Heart right ventricle (tissue), 16 donors: ENCODE data around the gene LELP1. TPM values are rescaled to one million over a fixed set of nuclear protein-coding genes. Genes with fewer than 3 reads are reported as not detected.

Experiments used
- ATAC-seq, 8 donors: fragments of 200-7000 bp; cut with Tn5 transposase; one replicate each; pipeline ENCODE4 v1.9.1; 2020; ENCODE audit warnings: mild to moderate bottlenecking in 8 of 8, moderate library complexity in 8 of 8, moderate number of reproducible peaks in 1 of 8
- DNase-seq, 2 donors: peaks; one replicate each; pipeline ENCODE4 v3.0.0-alpha.2; 2020
- H3K27ac ChIP-seq, 10 donors: fragments of 200-600 bp; sonication (generic) in 2 of 10; one replicate each; pipeline versions ENCODE4 v1.5.0 to v1.8.0; 2020 to 2022; ENCODE audit warnings: mild to moderate bottlenecking in 3 of 10
- H3K27me3 ChIP-seq, 7 donors: fragments of 200-600 bp; one replicate each; pipeline ENCODE4 v1.8.0; 2021 to 2022; ENCODE audit warnings: mild to moderate bottlenecking in 2 of 7
- H3K36me3 ChIP-seq, 9 donors: fragments of 200-600 bp; sonication (generic) in 1 of 9; one replicate each; pipeline versions ENCODE4 v1.5.0 to v1.8.0; 2020 to 2022; ENCODE audit warnings: mild to moderate bottlenecking in 2 of 9
- H3K4me1 ChIP-seq, 9 donors: fragments of 200-600 bp; sonication (generic) in 1 of 9; one replicate each; pipeline versions ENCODE4 v1.5.0 to v1.8.0; 2020 to 2022; ENCODE audit warnings: mild to moderate bottlenecking in 4 of 9
- H3K4me3 ChIP-seq, 10 donors: fragments of 200-600 bp; sonication (generic) in 2 of 10; one replicate each; pipeline versions ENCODE4 v1.5.0 to v1.8.0; 2020 to 2022; ENCODE audit warnings: mild to moderate bottlenecking in 7 of 10, moderate library complexity in 2 of 10
- H3K9me3 ChIP-seq, 11 donors: fragments of 200-600 bp in 10 of 11; sonication (generic) in 2 of 11; one replicate each; pipeline versions ENCODE4 v1.5.0 to v1.8.0; 2013 to 2022; ENCODE audit warnings: mild to moderate bottlenecking in 2 of 11, control low read depth in 1 of 11, moderate library complexity in 1 of 11
- CTCF ChIP-seq, 9 donors: fragments of 200-600 bp; sonication (generic) in 2 of 9; IDR thresholded peaks; one replicate each; pipeline versions ENCODE4 v1.5.0 to v1.8.0; 2021 to 2022; ENCODE audit warnings: antibody characterized with exemption in 9 of 9, mild to moderate bottlenecking in 5 of 9, moderate library complexity in 1 of 9
- WGBS, 2 donors: extraction: QIAGEN DNeasy Blood & Tissue Kit; methylation state at CpG; one replicate each; pipeline ENCODE4 v1.1.7; 2013; ENCODE audit warnings: inconsistent platforms in 1 of 2; 5-methylcytosine and 5-hydroxymethylcytosine counted together
- intact Hi-C, 10 donors: fragments of 100-400 bp; cut with DNase I; formaldehyde crosslinking; loops; one replicate each; pipeline versions ENCODE4 v1.11.1 to v1.14.2; 2022
- polyA plus RNA-seq, 2 donors: library from polyadenylated mRNA; stranded (reverse); fragments of 200-250 nt; gene quantifications; one replicate each; pipeline ENCODE4 v1.2.3, GENCODE V29; 2013
- total RNA-seq, 10 donors: library from RNA; stranded (reverse); fragmentation: NEBNext Ultra II Directional in 3 of 10; extraction: Animal tissue kit (Norgen Biotek cat#: 25700) in 3 of 10; gene quantifications; one replicate each; pipeline versions ENCODE4 v1.2.1 to v1.2.4, GENCODE V29; 2021 to 2023
- donor health status: Arrhythmogenic right ventricular cardiomyopathy.
- donor health status: ischemic (EF 13 %, LVEDD 7.1; RV severe dilation, severe dysfunction).
- donor health status: healthy with polysubstance abuse.
- donor health status: DM: no; HTN: yes; CAD: no.
- donor health status: DM: no; HTN: no; CAD: no.
- donor health status: ischemic (EF 25% LVEDD 6.9; RV normal size, moderate dysfunction).
- donor health status: ischemic (EF 25% LVEDD 5.7; RV mildly dilated, moderate dysfunction).
- donor health status: healthy.
- donor health status: DM: yes; HTN: yes; CAD: no.
- donor health status: Ischemic cardiomyopathy.
- donor health status: ischemic (EF 35%, LVEDD 5.7; RV mildly dilated, moderate dysfunction).
- donor health status: nonischemic (EF 11% LVEDD 7.7; RV severe dilation, severe dysfunction).
- donor health status: DM: yes; HTN: yes; CAD: no.
- donor health status: PGD.
- donor health status: ischemic (EF 29% LVEDD 5.4; RV normal size, mild dysfunction).
- donor health status: nonischemic (EF 23%, LVEDD 6.1; RV moderate dilation, normal function).

The LELP1 gene
- total and polyA plus RNA-seq, 12 donors, result not detected

GRCh38 chr1:153253076-153253475 lies 49.8 kb downstream of the LELP1 start:
- 42 to 49% methylated on average over 2 of the region's 2 CpGs for WGBS, 2 donors
- ATAC-seq (no peak), DNase-seq (no peak)
- no peak overlapping the region for H3K4me3 ChIP-seq
- H3K36me3 ChIP-seq, result no peaks in the 10 kb centered on the region
- H3K4me1 ChIP-seq, result no peaks in the 10 kb centered on the region
- H3K9me3 ChIP-seq, result no peaks in the 10 kb centered on the region
- TF ChIP-seq CTCF (IDR thresholded peaks at IDR 0.05), result no peak
- H3K27me3 ChIP-seq, result peaks cover 0 to 35% (median 12%) of the 10 kb centered on the region in 7 donors
- H3K27ac ChIP-seq, result no peak overlapping the region
- intact Hi-C loops, result no loop called here

GRCh38 chr1:153253693-153254092 lies 50.5 kb downstream of the LELP1 start:
- 52 to 65% methylated on average over 1 of the region's 1 CpG for WGBS, 2 donors
- no peak for ATAC-seq
- no peaks in the 10 kb centered on the region for H3K9me3 ChIP-seq
- no peak for TF ChIP-seq CTCF (IDR thresholded peaks at IDR 0.05)
- no peaks in the 10 kb centered on the region for H3K4me1 ChIP-seq
- intact Hi-C loops, result no loop called here
- H3K27me3 ChIP-seq, result peaks cover 0 to 29% (median 7%) of the 10 kb centered on the region in 7 donors
- no peak overlapping the region for H3K4me3 ChIP-seq
- no peak for DNase-seq
- H3K27ac ChIP-seq, result no peak overlapping the region
- H3K36me3 ChIP-seq, result no peaks in the 10 kb centered on the region

Other genes with a start within 250 kb of the LELP1 start
- not detected for gene SPRR4, start 232.8 kb upstream of the LELP1 start, total RNA-seq
- gene SPRR4, start 232.8 kb upstream of the LELP1 start, polyA plus RNA-seq, result not detected
- not detected for gene SPRR1A, start 219.3 kb upstream of the LELP1 start, total RNA-seq
- not detected for gene SPRR1A, start 219.3 kb upstream of the LELP1 start, polyA plus RNA-seq
- not detected for gene SPRR3, start 201.7 kb upstream of the LELP1 start, total RNA-seq
- gene SPRR3, start 201.7 kb upstream of the LELP1 start, polyA plus RNA-seq, result 1 to 10 TPM in 1 of 2 donors, not detected in 1; 2.6 TPM
- not detected for gene SPRR1B, start 172.2 kb upstream of the LELP1 start, total RNA-seq
- gene SPRR1B, start 172.2 kb upstream of the LELP1 start, polyA plus RNA-seq, result under 1 TPM in 1 of 2 donors, not detected in 1; 0.30 TPM
- gene SPRR2D, start 162.3 kb upstream of the LELP1 start, total RNA-seq, result not detected
- gene SPRR2D, start 162.3 kb upstream of the LELP1 start, polyA plus RNA-seq, result under 1 TPM in 1 of 2 donors, not detected in 1; 0.14 TPM
- not detected for gene SPRR2A, start 145.9 kb upstream of the LELP1 start, total RNA-seq
- gene SPRR2A, start 145.9 kb upstream of the LELP1 start, polyA plus RNA-seq, result under 1 TPM in 1 of 2 donors, not detected in 1; 0.35 TPM
- not detected for gene SPRR2B, start 131.8 kb upstream of the LELP1 start, total RNA-seq
- gene SPRR2B, start 131.8 kb upstream of the LELP1 start, polyA plus RNA-seq, result not detected
- not detected for gene SPRR2E, start 108.9 kb upstream of the LELP1 start, total RNA-seq
- under 1 TPM in 1 of 2 donors, not detected in 1; 0.22 TPM for gene SPRR2E, start 108.9 kb upstream of the LELP1 start, polyA plus RNA-seq
- gene SPRR2F, start 89.9 kb upstream of the LELP1 start, total RNA-seq, result not detected
- gene SPRR2F, start 89.9 kb upstream of the LELP1 start, polyA plus RNA-seq, result not detected
- gene SPRR2G, start 52.5 kb upstream of the LELP1 start, total RNA-seq, result not detected
- not detected for gene SPRR2G, start 52.5 kb upstream of the LELP1 start, polyA plus RNA-seq
- gene PRR9, start 14.2 kb downstream of the LELP1 start, total RNA-seq, result not detected
- not detected for gene PRR9, start 14.2 kb downstream of the LELP1 start, polyA plus RNA-seq
- gene LORICRIN, start 56.3 kb downstream of the LELP1 start, total RNA-seq, result not detected
- gene LORICRIN, start 56.3 kb downstream of the LELP1 start, polyA plus RNA-seq, result not detected
- not detected for gene PGLYRP3, start 109.5 kb downstream of the LELP1 start, total RNA-seq
- gene PGLYRP3, start 109.5 kb downstream of the LELP1 start, polyA plus RNA-seq, result not detected
- gene PGLYRP4, start 145.4 kb downstream of the LELP1 start, total RNA-seq, result not detected
- gene PGLYRP4, start 145.4 kb downstream of the LELP1 start, polyA plus RNA-seq, result not detected
- gene S100A9, start 154.4 kb downstream of the LELP1 start, total RNA-seq, result 100 to 1,000 TPM in 3 of 10 donors, 10 to 100 TPM in 6, 1 to 10 TPM in 1; 9.9 to 182 (median 36.0) TPM
- 100 to 1,000 TPM; 111 to 177 TPM for gene S100A9, start 154.4 kb downstream of the LELP1 start, polyA plus RNA-seq
- gene S100A12, start 172.2 kb downstream of the LELP1 start, total RNA-seq, result 10 to 100 TPM in 1 of 10 donors, 1 to 10 TPM in 6, under 1 TPM in 2, not detected in 1; 0.49 to 12.9 (median 1.9) TPM
- 1 to 10 TPM; 4.6 to 6.2 TPM for gene S100A12, start 172.2 kb downstream of the LELP1 start, polyA plus RNA-seq
- 100 to 1,000 TPM in 1 of 10 donors, 10 to 100 TPM in 7, 1 to 10 TPM in 2; 6.2 to 105 (median 24.5) TPM for gene S100A8, start 187.6 kb downstream of the LELP1 start, total RNA-seq
- gene S100A8, start 187.6 kb downstream of the LELP1 start, polyA plus RNA-seq, result 10 to 100 TPM; 73.6 to 79.2 TPM
- gene S100A7A, start 213.1 kb downstream of the LELP1 start, total RNA-seq, result not detected
- gene S100A7A, start 213.1 kb downstream of the LELP1 start, polyA plus RNA-seq, result not detected